BJ (cell line): ENCODE results near the gene NRCAM. TPM values are rescaled to one million over a fixed set of nuclear protein-coding genes. Genes with fewer than 3 reads are reported as not detected.

Experiments used
- CTCF ChIA-PET: fragments of 350-600 bp; formaldehyde crosslinking; extraction: SDS; loops from one replicate; lab custom pipeline; 2021; ENCODE audit warnings: antibody characterized with exemption, inconsistent platforms; lab: Yijun Ruan, JAX
- POLR2A ChIA-PET: fragments of 300-600 bp; sonication (Branson Sonifier 250); formaldehyde crosslinking; extraction: SDS; loops from one replicate; lab custom pipeline; 2021; ENCODE audit warnings: antibody characterized with exemption; lab: Charles Lee
- DNase-seq: peaks from one replicate; pipeline ENCODE4 v3.0.0-alpha.2; 2011; ENCODE audit warnings: low read depth
- H3K27me3 ChIP-seq: 2 replicates; pipeline ENCODE4 v1.6.0; 2011; ENCODE audit warnings: low read length; ENCODE audit not compliant: control insufficient read depth, insufficient read depth
- H3K36me3 ChIP-seq: 2 replicates; pipeline ENCODE4 v1.5.1; 2011; ENCODE audit warnings: low read length; ENCODE audit not compliant: control insufficient read depth, insufficient read depth
- H3K4me3 ChIP-seq: 2 replicates; pipeline ENCODE4 v1.5.1; 2011; ENCODE audit warnings: low read depth, mild to moderate bottlenecking, control low read depth, low read length
- polyA plus RNA-seq: library from polyadenylated mRNA; depleted of rRNA; stranded (reverse); fragments of >200 nt; gene quantifications from 2 replicates; pipeline ENCODE4 v1.2.3, GENCODE V29; 2011
- TF ChIP-seq, protein P1 (sequence below): IDR thresholded peaks from 2 replicates; pipeline ENCODE4 v1.5.1; 2011; ENCODE audit warnings: low read depth, mild to moderate bottlenecking, control low read depth, inconsistent platforms, low read length, moderate library complexity; ENCODE audit not compliant: insufficient read depth

The NRCAM gene
- polyA plus RNA-seq, 1 experiment = 1.1 TPM

DNA sequence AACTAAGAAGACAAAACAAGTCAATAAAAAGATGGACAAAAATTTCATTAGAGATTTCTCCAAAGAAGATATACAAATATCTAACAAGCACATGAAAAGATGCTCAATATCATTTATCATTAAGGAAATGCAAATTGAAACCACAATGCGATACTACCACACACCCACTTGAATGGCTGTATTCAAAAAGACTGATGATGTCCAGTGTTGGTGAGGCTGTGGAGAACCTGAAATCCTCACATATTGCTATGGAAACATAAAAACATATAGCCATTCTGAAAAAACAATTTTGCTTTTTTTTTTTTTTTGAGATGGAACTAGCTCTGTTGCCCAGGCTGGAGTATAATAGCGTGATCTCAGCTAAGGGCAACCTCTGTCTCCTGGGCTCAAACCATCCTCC lies 202.0 kb downstream of the NRCAM start:
- ChIA-PET CTCF (no interaction called here), POLR2A (no interaction called here)
- Histone ChIP-seq H3K36me3 (no peaks in the 10 kb centered on the region), H3K27me3 (0 out of 2 replicates have a peak, but pooled peaks cover 1% of the 10 kb centered on the region), H3K4me3 (no peak overlapping the region)
- no peak for DNase-seq
- TF ChIP-seq, protein P1, sequence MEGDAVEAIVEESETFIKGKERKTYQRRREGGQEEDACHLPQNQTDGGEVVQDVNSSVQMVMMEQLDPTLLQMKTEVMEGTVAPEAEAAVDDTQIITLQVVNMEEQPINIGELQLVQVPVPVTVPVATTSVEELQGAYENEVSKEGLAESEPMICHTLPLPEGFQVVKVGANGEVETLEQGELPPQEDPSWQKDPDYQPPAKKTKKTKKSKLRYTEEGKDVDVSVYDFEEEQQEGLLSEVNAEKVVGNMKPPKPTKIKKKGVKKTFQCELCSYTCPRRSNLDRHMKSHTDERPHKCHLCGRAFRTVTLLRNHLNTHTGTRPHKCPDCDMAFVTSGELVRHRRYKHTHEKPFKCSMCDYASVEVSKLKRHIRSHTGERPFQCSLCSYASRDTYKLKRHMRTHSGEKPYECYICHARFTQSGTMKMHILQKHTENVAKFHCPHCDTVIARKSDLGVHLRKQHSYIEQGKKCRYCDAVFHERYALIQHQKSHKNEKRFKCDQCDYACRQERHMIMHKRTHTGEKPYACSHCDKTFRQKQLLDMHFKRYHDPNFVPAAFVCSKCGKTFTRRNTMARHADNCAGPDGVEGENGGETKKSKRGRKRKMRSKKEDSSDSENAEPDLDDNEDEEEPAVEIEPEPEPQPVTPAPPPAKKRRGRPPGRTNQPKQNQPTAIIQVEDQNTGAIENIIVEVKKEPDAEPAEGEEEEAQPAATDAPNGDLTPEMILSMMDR = no peak

DNA sequence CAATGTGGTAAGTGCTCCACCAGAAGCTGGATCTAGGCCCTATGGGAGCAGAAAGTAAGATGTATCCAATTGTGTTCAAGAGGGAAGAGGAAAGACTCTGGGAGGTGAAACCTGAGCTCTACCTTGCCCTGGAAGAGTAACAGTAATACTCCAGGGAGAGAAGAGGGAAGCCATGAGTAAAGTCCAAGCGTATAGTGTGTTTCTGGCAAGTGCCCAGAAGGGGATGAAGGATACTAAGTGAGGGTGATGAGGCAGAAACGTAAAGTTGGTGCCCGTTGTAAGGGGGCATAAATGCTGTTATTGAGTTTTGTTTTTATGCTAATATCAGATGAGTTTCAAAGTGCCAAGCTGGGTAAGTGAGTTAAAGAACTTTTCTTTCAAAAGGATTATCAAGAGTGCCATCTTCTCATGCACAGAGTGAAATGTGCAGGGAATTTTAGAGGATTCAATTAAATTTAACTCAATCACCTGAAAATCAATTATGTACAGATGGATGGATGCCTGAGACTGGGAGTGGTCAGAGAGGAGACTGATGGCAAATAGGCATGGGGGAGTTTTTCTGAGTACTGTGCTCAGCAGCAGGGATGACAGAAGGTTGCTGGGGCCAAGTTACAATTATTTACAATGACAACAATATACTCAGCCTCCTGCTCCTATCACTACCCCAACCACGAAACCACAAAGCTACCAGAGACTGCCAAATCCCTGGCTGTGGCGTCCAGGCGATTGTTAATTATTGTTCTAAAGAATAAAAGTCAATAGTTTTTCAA lies 202.8 kb downstream of the NRCAM start:
- no peaks in the 10 kb centered on the region for H3K36me3 ChIP-seq
- CTCF ChIA-PET = no interaction called here

DNA sequence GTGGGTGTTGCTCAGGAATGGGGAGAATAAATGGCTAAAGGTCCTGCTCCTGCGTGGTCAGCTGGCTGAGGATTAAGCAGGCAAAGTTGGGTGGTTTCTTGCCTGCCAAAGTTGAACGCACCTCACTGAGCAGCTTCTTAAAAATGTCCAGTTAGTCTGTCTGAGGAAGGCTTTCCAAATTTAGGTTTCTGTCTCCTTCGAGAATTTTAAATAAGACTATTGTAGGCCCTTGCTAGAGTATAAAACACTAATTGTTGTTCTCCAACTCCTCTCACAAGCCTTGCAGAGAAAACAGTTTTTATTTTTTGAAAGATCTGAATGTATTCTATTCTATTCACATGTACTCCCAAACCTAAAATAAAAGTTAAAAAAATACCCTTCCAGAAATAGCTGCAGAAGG lies 204.1 kb downstream of the NRCAM start:
- Histone ChIP-seq H3K27me3 (no peaks in the 10 kb centered on the region), H3K4me3 (no peak overlapping the region), H3K36me3 (no peaks in the 10 kb centered on the region)
- ChIA-PET CTCF (interaction anchor here (1.0 kb wide), 1 partner anchor 10 kb away, joined by 4 read pairs; no protein-coding TSS in a partner anchor), POLR2A (no interaction called here)
- TF ChIP-seq, protein P1 = no peak
- DNase-seq = no peak

More for the DNA sequence above, 202.8 kb downstream of the NRCAM start:
- POLR2A ChIA-PET = no interaction called here
- TF ChIP-seq, protein P1 = no peak
- DNase-seq = no peak
- 0 out of 2 replicates have a peak, but pooled peaks cover 1% of the 10 kb centered on the region for H3K27me3 ChIP-seq
- no peak overlapping the region for H3K4me3 ChIP-seq

DNA sequence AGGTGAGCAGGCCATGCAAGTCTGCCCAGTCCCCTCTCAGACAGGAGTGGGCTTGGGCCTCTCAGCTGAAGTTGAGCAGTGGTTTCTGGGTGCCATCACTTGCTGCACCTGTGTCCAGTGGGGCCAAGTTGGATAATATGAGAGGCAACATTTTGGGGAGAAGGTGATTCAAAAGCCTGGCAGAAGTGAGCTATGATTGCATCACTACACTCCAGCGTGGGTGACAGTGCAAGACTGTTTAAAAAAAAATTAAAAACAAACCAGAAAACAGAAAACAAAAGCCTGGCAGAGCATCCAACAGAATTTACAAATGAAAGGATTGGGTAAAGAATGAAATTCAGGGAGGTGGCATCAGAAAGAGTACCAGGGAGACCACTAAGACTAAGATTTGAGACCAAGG lies 204.5 kb downstream of the NRCAM start:
- TF ChIP-seq, protein P1 = no peak
- no peaks in the 10 kb centered on the region for H3K27me3 ChIP-seq
- ChIA-PET CTCF (interaction anchor here (1.0 kb wide), 1 partner anchor 11 kb away, joined by 4 read pairs; no protein-coding TSS in a partner anchor), POLR2A (no interaction called here)
- no peak for DNase-seq
- H3K36me3 ChIP-seq = no peaks in the 10 kb centered on the region
- H3K4me3 ChIP-seq = no peak overlapping the region

DNA sequence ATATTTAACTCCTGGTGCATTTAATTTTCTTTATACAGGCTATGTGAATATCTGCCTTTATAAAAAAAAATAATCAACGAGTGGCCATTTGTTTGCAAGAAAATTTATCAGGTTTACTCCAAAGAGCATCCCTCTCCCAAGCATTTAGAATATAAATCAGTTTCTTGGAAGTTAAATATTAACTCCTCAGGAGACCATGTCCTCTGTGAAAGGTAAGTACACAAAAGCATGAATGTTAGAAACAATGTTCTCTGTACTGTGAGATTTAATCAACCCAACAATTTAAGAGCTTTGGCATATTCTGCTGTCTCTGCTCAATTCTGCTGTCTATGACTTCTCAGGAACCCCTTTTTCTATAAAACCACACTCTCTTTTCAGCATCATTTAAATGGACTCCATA lies 206.8 kb downstream of the NRCAM start:
- CTCF ChIA-PET = no interaction called here
- no peak overlapping the region for H3K4me3 ChIP-seq
- DNase-seq = no peak
- H3K27me3 ChIP-seq = no peaks in the 10 kb centered on the region
- POLR2A ChIA-PET = no interaction called here
- TF ChIP-seq, protein P1 = no peak
- H3K36me3 ChIP-seq = no peaks in the 10 kb centered on the region
